OCI-LY1 (cell line): ENCODE measurements around the gene HSP90AB1.

Source experiments
- EZH2 ChIP-seq: fragments of 200-600 bp; sonication (generic), shearing (Covaris generic); IDR thresholded peaks from 2 replicates; pipeline ENCODE4 v1.8.0; 2017; ENCODE audit warnings: borderline replicate concordance, mixed run types, mild to moderate bottlenecking, antibody characterized with exemption, low read length, moderate library complexity, mixed read lengths
- TF ChIP-seq, protein P1 (sequence below): fragments of 200-600 bp; sonication (generic), shearing (Covaris generic); IDR thresholded peaks from 2 replicates; pipeline ENCODE4 v1.5.1; 2017; ENCODE audit warnings: mild to moderate bottlenecking, antibody characterized with exemption, low read length, moderate library complexity, mixed read lengths

- TF ChIP-seq, protein P1, sequence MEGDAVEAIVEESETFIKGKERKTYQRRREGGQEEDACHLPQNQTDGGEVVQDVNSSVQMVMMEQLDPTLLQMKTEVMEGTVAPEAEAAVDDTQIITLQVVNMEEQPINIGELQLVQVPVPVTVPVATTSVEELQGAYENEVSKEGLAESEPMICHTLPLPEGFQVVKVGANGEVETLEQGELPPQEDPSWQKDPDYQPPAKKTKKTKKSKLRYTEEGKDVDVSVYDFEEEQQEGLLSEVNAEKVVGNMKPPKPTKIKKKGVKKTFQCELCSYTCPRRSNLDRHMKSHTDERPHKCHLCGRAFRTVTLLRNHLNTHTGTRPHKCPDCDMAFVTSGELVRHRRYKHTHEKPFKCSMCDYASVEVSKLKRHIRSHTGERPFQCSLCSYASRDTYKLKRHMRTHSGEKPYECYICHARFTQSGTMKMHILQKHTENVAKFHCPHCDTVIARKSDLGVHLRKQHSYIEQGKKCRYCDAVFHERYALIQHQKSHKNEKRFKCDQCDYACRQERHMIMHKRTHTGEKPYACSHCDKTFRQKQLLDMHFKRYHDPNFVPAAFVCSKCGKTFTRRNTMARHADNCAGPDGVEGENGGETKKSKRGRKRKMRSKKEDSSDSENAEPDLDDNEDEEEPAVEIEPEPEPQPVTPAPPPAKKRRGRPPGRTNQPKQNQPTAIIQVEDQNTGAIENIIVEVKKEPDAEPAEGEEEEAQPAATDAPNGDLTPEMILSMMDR = no peak
- no peak for TF ChIP-seq EZH2
Measured at GRCh38 chr6:44291841-44292240, 44.9 kb downstream of the HSP90AB1 start.
